NB4 (cell line): ENCODE data around the gene ZNF200.

ENCODE experiments used
- DNase-seq: peaks from one replicate; pipeline ENCODE4 v3.0.0; 2010; ENCODE audit warnings: low read depth
- H3K4me3 ChIP-seq: one replicate; pipeline ENCODE4 v1.5.1; 2011; ENCODE audit warnings: mild to moderate bottlenecking, low read depth, low read length, moderate library complexity
- MAX ChIP-seq: IDR thresholded peaks from 2 replicates; pipeline ENCODE4 v1.6.1; 2011; ENCODE audit warnings: low read depth, low read length
- MYC ChIP-seq: IDR thresholded peaks from 2 replicates; pipeline ENCODE4 v1.6.1; 2011; ENCODE audit warnings: low read depth, low read length
- POLR2A ChIP-seq: IDR thresholded peaks from 2 replicates; pipeline ENCODE4 v1.6.1; 2011; ENCODE audit warnings: mild to moderate bottlenecking; ENCODE audit not compliant: insufficient read length; ENCODE audit errors: extremely low read depth
- TF ChIP-seq, protein P1 (sequence below): IDR thresholded peaks from one replicate; pipeline ENCODE4 v1.5.1; 2012; ENCODE audit warnings: low read depth, low read length

ZNF200 gene

GRCh38 chr16:3193221-3194212 lies 41.4 kb downstream of the ZNF200 start:
- TF ChIP-seq POLR2A (no peak), MAX (no peak), MYC (no peak)
- TF ChIP-seq, protein P1, sequence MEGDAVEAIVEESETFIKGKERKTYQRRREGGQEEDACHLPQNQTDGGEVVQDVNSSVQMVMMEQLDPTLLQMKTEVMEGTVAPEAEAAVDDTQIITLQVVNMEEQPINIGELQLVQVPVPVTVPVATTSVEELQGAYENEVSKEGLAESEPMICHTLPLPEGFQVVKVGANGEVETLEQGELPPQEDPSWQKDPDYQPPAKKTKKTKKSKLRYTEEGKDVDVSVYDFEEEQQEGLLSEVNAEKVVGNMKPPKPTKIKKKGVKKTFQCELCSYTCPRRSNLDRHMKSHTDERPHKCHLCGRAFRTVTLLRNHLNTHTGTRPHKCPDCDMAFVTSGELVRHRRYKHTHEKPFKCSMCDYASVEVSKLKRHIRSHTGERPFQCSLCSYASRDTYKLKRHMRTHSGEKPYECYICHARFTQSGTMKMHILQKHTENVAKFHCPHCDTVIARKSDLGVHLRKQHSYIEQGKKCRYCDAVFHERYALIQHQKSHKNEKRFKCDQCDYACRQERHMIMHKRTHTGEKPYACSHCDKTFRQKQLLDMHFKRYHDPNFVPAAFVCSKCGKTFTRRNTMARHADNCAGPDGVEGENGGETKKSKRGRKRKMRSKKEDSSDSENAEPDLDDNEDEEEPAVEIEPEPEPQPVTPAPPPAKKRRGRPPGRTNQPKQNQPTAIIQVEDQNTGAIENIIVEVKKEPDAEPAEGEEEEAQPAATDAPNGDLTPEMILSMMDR, result no peak
- no peak overlapping the region for H3K4me3 ChIP-seq
- no peak for DNase-seq

- DNase-seq, result no peak
- TF ChIP-seq, protein P1, result no peak
- no peak for TF ChIP-seq POLR2A
- no peak for TF ChIP-seq MYC
- no peak for TF ChIP-seq MAX
- H3K4me3 ChIP-seq, result no peak overlapping the region
Observed at GRCh38 chr16:3192476-3193019, 42.4 kb downstream of the ZNF200 start.

GRCh38 chr16:3190949-3191353 lies 44.0 kb downstream of the ZNF200 start:
- no peak for DNase-seq
- TF ChIP-seq, protein P1, result no peak
- TF ChIP-seq POLR2A, result no peak
- no peak for TF ChIP-seq MYC
- no peak for TF ChIP-seq MAX
- no peak overlapping the region for H3K4me3 ChIP-seq

GRCh38 chr16:3189869-3190268 lies 45.1 kb downstream of the ZNF200 start:
- no peak for DNase-seq
- no peak overlapping the region for H3K4me3 ChIP-seq
- TF ChIP-seq MYC (no peak), MAX (no peak), POLR2A (no peak)
- TF ChIP-seq, protein P1, result no peak

DNA sequence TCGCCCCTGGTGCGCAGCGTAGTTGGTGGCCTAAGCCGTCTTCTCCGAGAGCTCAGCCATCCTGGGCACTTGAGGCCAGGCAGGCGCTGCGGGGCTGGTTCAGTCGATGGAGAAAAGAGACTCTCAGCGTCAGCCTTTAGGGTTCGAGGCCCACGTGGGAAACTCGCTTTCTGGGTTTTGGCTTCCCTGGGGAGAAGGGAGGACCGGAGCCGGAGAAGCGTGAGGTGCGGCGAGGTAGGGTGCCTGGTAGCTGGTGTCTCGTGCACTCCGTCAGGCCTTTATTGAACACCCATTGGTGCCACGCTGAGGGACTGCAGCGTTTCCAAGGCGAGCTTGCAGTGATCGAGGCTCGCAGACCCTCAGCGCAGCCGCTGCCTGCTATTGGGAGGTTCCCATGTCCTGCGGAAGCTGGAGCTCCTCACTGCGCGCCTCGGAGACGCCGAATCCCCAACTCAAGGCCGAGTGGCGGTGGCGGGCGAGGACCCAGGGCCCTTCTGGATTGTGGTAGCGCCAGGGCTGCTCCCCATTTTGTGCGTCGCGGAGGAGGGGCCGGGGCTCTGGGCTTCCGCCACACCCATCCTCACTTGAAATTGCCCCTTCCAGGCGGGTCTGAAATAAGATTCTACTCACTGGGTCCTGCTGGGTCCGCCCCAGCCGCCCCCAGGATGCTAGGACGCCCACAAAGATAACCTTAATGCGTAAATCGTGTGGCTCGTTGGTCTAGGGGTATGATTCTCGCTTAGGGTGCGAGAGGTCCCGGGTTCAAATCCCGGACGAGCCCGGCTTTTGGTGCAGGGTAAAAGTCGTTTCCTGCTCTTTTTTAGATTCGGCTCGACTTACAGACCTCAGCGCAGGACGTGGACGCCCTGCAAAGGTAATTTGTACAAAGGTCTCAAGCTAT lies 45.8 kb downstream of the ZNF200 start:
- DNase-seq, result peak; percentile 64
- H3K4me3 ChIP-seq, result peak overlapping the region; percentile 46
- no peak for TF ChIP-seq POLR2A

DNA sequence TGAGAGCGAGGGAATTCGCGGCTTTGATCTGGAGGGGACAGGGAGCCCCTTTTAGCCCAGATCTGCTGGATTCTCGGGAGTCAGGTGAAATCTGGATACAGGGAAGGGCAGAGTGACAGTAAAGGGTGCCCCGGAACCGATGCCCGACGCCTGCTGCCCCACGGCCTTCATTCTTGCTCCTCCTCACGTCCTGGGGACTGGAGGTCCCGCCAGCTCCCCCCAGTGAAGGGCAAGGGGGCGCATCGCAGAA lies 46.4 kb downstream of the ZNF200 start:
- DNase-seq, result no peak
- TF ChIP-seq, protein P1, result no peak
- TF ChIP-seq MAX, result no peak
- TF ChIP-seq POLR2A, result no peak
- no peak for TF ChIP-seq MYC
- H3K4me3 ChIP-seq, result peak overlapping the region; percentile 46
